CD4-positive, CD25-positive, alpha-beta regulatory T cell (primary cell): ENCODE data around the gene TP63. TPM values are rescaled to one million over a fixed set of nuclear protein-coding genes. Genes with fewer than 3 reads are reported as not detected.

ENCODE experiments used
- ATAC-seq, 2 donors: fragments of 150-1000 bp; cut with Tn5 transposase; one replicate each; pipeline ENCODE4 v1.10.0; 2021; ENCODE audit warnings: low read depth in 2 of 2, moderate number of reproducible peaks in 2 of 2, moderate library complexity in 1 of 2
- DNase-seq, 3 donors: peaks; one replicate each; pipeline versions ENCODE4 v3.0.0 to v3.0.0-alpha.2; 2012 to 2022; ENCODE audit warnings: mixed read lengths in 1 of 3
- H3K27ac ChIP-seq: one replicate; pipeline ENCODE4 v1.7.0; 2013; ENCODE audit warnings: mild to moderate bottlenecking, low read length; ENCODE audit not compliant: insufficient read depth, poor library complexity, severe bottlenecking
- H3K27me3 ChIP-seq: one replicate; pipeline ENCODE4 v1.7.0; 2013; ENCODE audit warnings: low read length; ENCODE audit not compliant: control insufficient read depth, insufficient read depth
- H3K36me3 ChIP-seq: one replicate; pipeline ENCODE4 v1.7.0; 2013; ENCODE audit warnings: mild to moderate bottlenecking, low read length, moderate library complexity; ENCODE audit not compliant: control insufficient read depth, insufficient read depth
- H3K4me1 ChIP-seq: 2 replicates; pipeline ENCODE4 v1.7.0; 2013; ENCODE audit warnings: mild to moderate bottlenecking, low read length; ENCODE audit not compliant: insufficient read depth, control insufficient read depth, poor library complexity, severe bottlenecking
- H3K4me3 ChIP-seq: one replicate; pipeline ENCODE4 v1.7.0; 2013; ENCODE audit warnings: low read depth, mild to moderate bottlenecking, low read length, moderate library complexity
- H3K9me3 ChIP-seq, 2 experiments: 1 replicate in 1 of 2; 2 replicates in 1 of 2; pipeline ENCODE4 v1.7.0; 2013; ENCODE audit warnings: low read length in 2 of 2, mild to moderate bottlenecking in 1 of 2, moderate library complexity in 1 of 2; ENCODE audit not compliant: control insufficient read depth in 2 of 2
- H3K27ac Mint-ChIP-seq, 3 donors: one replicate each; pipeline ENCODE4 v1.8.0; 2020 to 2022; ENCODE audit warnings: mild to moderate bottlenecking in 3 of 3, mixed read lengths in 3 of 3, moderate library complexity in 2 of 3
- H3K27me3 Mint-ChIP-seq: one replicate; pipeline ENCODE4 v1.8.0; 2022; ENCODE audit warnings: mild to moderate bottlenecking, mixed read lengths
- H3K36me3 Mint-ChIP-seq: one replicate; pipeline ENCODE4 v1.8.0; 2020; ENCODE audit warnings: mixed read lengths
- H3K4me1 Mint-ChIP-seq, 4 donors: one replicate each; pipeline ENCODE4 v1.8.0; 2020 to 2022; ENCODE audit warnings: mixed read lengths in 4 of 4, mild to moderate bottlenecking in 1 of 4
- H3K4me3 Mint-ChIP-seq, 4 donors: one replicate each; pipeline ENCODE4 v1.8.0; 2020 to 2022; ENCODE audit warnings: mild to moderate bottlenecking in 4 of 4, mixed read lengths in 4 of 4, moderate library complexity in 3 of 4
- H3K9me3 Mint-ChIP-seq, 7 donors: one replicate each; pipeline ENCODE4 v1.8.0; 2020 to 2022; ENCODE audit warnings: mixed read lengths in 7 of 7, mild to moderate bottlenecking in 3 of 7, moderate library complexity in 2 of 7
- polyA plus RNA-seq, 4 donors: library from polyadenylated mRNA; unstranded; fragments of 300-500 nt; fragmentation: Illumina TruSeq; gene quantifications; one replicate each; pipeline ENCODE4 v1.2.3, GENCODE V29; 2021
- total RNA-seq: library from RNA; stranded (reverse); gene quantifications from one replicate; pipeline ENCODE4 v1.2.3, GENCODE V29; 2022

The TP63 gene
- total and polyA plus RNA-seq, 5 donors from 2014 or later = 0.10 to 0.89 (median 0.20) TPM; not detected in 1

DNA sequence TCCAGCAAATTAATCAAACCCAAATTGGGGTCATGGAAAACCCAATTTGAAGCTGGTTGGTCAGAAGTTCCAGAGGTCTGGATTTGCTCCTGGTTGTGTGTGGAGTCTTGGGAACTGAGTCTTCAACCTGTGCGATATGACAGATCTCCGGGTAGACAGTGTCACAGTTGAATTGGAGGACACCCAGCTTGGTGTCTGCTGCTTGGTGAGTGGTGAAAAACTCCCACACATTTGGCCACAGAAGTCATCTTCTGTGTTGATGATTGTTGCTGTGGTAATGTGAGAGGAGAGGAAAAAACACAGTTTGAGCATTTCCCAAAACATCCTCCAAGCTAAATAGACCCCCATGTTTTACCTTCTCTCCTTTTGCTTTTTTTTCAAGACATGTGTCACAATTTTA is 218.1 kb downstream of the TP63 start:
- Histone ChIP-seq H3K9me3 (no peaks in the 10 kb centered on the region), H3K36me3 (no peaks in the 10 kb centered on the region), H3K27me3 (peaks cover 2% of the 10 kb centered on the region), H3K4me1 (no peaks in the 10 kb centered on the region), H3K27ac (no peak overlapping the region), H3K4me3 (no peak overlapping the region)
- H3K27me3 Mint-ChIP-seq = peaks cover 35% of the 10 kb centered on the region
- H3K9me3 Mint-ChIP-seq = peaks cover 0 to 2% (median 0%) of the 10 kb centered on the region in 7 donors
- H3K4me1 Mint-ChIP-seq = no peaks in the 10 kb centered on the region
- H3K36me3 Mint-ChIP-seq = no peaks in the 10 kb centered on the region
- no peak for ATAC-seq
- H3K4me3 Mint-ChIP-seq = no peak overlapping the region
- no peak for DNase-seq
- H3K27ac Mint-ChIP-seq = peak overlapping the region in 1 of 3 donors; percentile 72

DNA sequence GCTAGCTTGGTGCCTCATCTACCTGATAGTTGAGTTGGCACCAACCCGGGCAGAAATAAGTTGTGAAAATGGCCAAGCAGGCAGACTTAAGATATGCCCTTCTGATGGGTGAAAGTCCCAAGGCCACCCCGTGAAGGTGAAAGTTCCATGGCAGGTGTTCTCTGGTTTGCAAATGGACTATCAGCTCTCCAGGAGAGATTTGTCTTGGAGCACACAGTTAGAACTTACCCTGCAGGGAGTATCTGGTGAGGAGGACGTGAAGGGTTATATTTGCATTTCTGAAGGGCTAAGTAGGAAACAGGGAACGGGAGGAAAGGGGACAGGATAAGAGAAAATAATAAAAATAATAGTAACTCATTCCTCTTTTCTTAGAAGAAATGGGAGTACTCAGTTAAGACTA is 220.5 kb downstream of the TP63 start:
- peaks cover 2% of the 10 kb centered on the region for H3K27me3 ChIP-seq
- Mint-ChIP-seq H3K9me3 (peaks cover 0 to 5% (median 0%) of the 10 kb centered on the region in 7 donors), H3K4me3 (no peak overlapping the region), H3K27me3 (peaks cover 38% of the 10 kb centered on the region), H3K4me1 (no peaks in the 10 kb centered on the region), H3K36me3 (no peaks in the 10 kb centered on the region), H3K27ac (no peak overlapping the region)
- no peaks in the 10 kb centered on the region for H3K9me3 ChIP-seq
- H3K4me1 ChIP-seq = no peaks in the 10 kb centered on the region
- no peak overlapping the region for H3K4me3 ChIP-seq
- no peak for ATAC-seq
- H3K36me3 ChIP-seq = no peaks in the 10 kb centered on the region
- no peak overlapping the region for H3K27ac ChIP-seq
- DNase-seq = no peak

DNA sequence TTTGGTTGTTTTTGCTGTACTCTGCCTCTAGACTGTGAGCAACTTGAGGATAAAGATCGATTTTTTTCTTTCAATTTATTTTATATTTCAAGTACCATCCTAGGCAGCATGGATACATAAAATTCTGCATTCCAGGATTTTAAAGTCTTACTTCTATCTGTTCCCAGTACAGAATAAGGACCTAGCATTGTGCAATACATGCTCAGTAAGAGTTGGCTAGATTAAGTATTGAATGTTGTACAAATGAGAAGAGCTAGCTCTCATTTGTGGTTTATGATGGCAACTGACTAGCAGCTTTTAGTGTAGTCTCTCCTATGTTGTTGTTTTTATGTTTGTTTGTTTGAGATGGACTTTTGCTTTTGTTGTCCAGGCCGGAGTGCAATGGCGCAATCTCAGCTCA is 222.7 kb downstream of the TP63 start:
- no peaks in the 10 kb centered on the region for H3K36me3 ChIP-seq
- Mint-ChIP-seq H3K27me3 (peaks cover 41% of the 10 kb centered on the region), H3K36me3 (no peaks in the 10 kb centered on the region), H3K9me3 (peaks cover 0 to 3% (median 0%) of the 10 kb centered on the region in 7 donors), H3K4me1 (no peaks in the 10 kb centered on the region), H3K27ac (no peak overlapping the region), H3K4me3 (no peak overlapping the region)
- H3K27me3 ChIP-seq = peaks cover 2% of the 10 kb centered on the region
- H3K4me3 ChIP-seq = no peak overlapping the region
- H3K9me3 ChIP-seq = no peaks in the 10 kb centered on the region
- H3K4me1 ChIP-seq = no peaks in the 10 kb centered on the region
- H3K27ac ChIP-seq = no peak overlapping the region
- ATAC-seq (no peak), DNase-seq (no peak)

- Histone ChIP-seq H3K27ac (no peak overlapping the region), H3K9me3 (no peaks in the 10 kb centered on the region), H3K36me3 (no peaks in the 10 kb centered on the region), H3K27me3 (peaks cover 2% of the 10 kb centered on the region), H3K4me1 (no peaks in the 10 kb centered on the region), H3K4me3 (no peak overlapping the region)
- Mint-ChIP-seq H3K36me3 (no peaks in the 10 kb centered on the region), H3K27me3 (peaks cover 20% of the 10 kb centered on the region), H3K4me3 (no peak overlapping the region), H3K4me1 (no peaks in the 10 kb centered on the region), H3K27ac (no peak overlapping the region), H3K9me3 (peaks cover 0 to 2% (median 0%) of the 10 kb centered on the region in 7 donors)
- ATAC-seq (no peak), DNase-seq (no peak)
Observed at GRCh38 chr3:189860296-189860695, 229.1 kb downstream of the TP63 start.

GRCh38 chr3:189862385-189862998 is 231.3 kb downstream of the TP63 start:
- H3K27ac ChIP-seq = no peak overlapping the region
- H3K4me1 ChIP-seq = no peaks in the 10 kb centered on the region
- Mint-ChIP-seq H3K27me3 (peaks cover 13% of the 10 kb centered on the region), H3K4me1 (no peaks in the 10 kb centered on the region), H3K36me3 (no peaks in the 10 kb centered on the region), H3K9me3 (peaks cover 0 to 2% (median 0%) of the 10 kb centered on the region in 7 donors), H3K27ac (no peak overlapping the region), H3K4me3 (no peak overlapping the region)
- no peak for ATAC-seq
- H3K4me3 ChIP-seq = no peak overlapping the region
- no peak for DNase-seq
- peaks cover 2% of the 10 kb centered on the region for H3K27me3 ChIP-seq
- no peaks in the 10 kb centered on the region for H3K36me3 ChIP-seq
- H3K9me3 ChIP-seq = no peaks in the 10 kb centered on the region

DNA sequence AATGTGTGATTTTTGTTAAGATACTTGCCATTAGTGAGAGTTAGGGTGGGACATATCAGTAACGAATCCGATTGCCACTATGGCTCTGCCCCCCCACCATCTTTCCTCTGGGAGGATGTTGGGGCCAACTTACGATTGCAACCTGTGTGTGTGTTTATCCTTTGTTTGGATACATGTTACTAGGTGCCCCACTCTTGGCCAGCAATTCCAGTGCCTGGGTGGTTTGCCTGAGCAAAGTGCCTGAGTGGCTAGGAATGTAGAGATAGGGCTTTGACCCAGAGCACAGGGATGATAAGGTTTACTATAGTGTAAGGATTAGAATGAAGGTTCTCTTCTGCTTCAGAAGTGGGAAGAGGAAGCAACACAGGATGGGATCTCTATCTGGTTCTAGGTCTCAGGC is 231.8 kb downstream of the TP63 start:
- Mint-ChIP-seq H3K27ac (no peak overlapping the region), H3K9me3 (peaks cover 0 to 2% (median 0%) of the 10 kb centered on the region in 7 donors), H3K36me3 (no peaks in the 10 kb centered on the region), H3K27me3 (peaks cover 14% of the 10 kb centered on the region), H3K4me3 (no peak overlapping the region), H3K4me1 (no peaks in the 10 kb centered on the region)
- Histone ChIP-seq H3K27me3 (peaks cover 2% of the 10 kb centered on the region), H3K4me1 (no peaks in the 10 kb centered on the region), H3K36me3 (no peaks in the 10 kb centered on the region), H3K27ac (no peak overlapping the region), H3K9me3 (no peaks in the 10 kb centered on the region), H3K4me3 (no peak overlapping the region)
- DNase-seq = no peak
- no peak for ATAC-seq

DNA sequence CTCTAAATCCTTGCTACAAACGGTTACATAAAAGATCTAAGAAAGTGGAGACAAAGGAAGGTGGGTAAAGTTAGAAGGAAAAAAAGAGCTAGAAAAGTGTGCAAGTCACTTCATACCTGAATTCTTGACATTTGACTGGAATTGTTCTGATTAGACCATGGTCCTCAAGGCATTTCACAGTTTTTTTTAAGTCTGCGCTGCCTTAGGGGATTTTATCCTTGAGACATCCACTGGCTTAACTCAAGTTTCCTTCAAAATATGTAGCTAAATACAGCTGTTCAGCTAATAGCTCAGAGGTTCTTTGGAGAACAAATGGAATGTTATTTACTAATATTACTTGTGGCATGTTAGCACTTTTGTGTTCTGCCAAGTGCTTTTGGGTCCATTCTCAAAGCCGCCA is 236.9 kb downstream of the TP63 start:
- Mint-ChIP-seq H3K27ac (no peak overlapping the region), H3K4me3 (no peak overlapping the region), H3K36me3 (no peaks in the 10 kb centered on the region), H3K27me3 (peaks cover 9% of the 10 kb centered on the region), H3K9me3 (peaks cover 0 to 5% (median 0%) of the 10 kb centered on the region in 7 donors), H3K4me1 (no peaks in the 10 kb centered on the region)
- ATAC-seq (no peak), DNase-seq (no peak)
- H3K27ac ChIP-seq = no peak overlapping the region
- no peaks in the 10 kb centered on the region for H3K27me3 ChIP-seq
- H3K36me3 ChIP-seq = no peaks in the 10 kb centered on the region
- H3K9me3 ChIP-seq = no peaks in the 10 kb centered on the region
- no peak overlapping the region for H3K4me3 ChIP-seq
- H3K4me1 ChIP-seq = no peaks in the 10 kb centered on the region

GRCh38 chr3:189869165-189869564 is 238.0 kb downstream of the TP63 start:
- Mint-ChIP-seq H3K27me3 (peaks cover 19% of the 10 kb centered on the region), H3K4me3 (no peak overlapping the region), H3K27ac (no peak overlapping the region), H3K36me3 (no peaks in the 10 kb centered on the region), H3K4me1 (no peaks in the 10 kb centered on the region), H3K9me3 (peaks cover 0 to 5% (median 0%) of the 10 kb centered on the region in 7 donors)
- Histone ChIP-seq H3K36me3 (no peaks in the 10 kb centered on the region), H3K27me3 (no peaks in the 10 kb centered on the region), H3K4me1 (no peaks in the 10 kb centered on the region), H3K4me3 (no peak overlapping the region), H3K9me3 (no peaks in the 10 kb centered on the region), H3K27ac (no peak overlapping the region)
- DNase-seq (no peak), ATAC-seq (no peak)
